IMR-90 (cell line): ENCODE measurements around the gene AKAP7. TPM values are rescaled to one million over a fixed set of nuclear protein-coding genes. Genes with fewer than 3 reads are reported as not detected.

Source experiments
- ATAC-seq: fragments of 200-7000 bp; cut with Tn5 transposase; 2 replicates; pipeline ENCODE4 v1.9.1; 2020; ENCODE audit warnings: low read depth, mild to moderate bottlenecking, moderate library complexity
- BruUV-seq: library from RNA; stranded (reverse); fragments of 400-500 nt; replicated peaks from 2 replicates; lab custom pipeline; 2021; lab: Mats Ljungman, UMichigan
- CTCF ChIA-PET: fragments of 300-600 bp; formaldehyde crosslinking; extraction: SDS; loops from one replicate; lab custom pipeline; 2021; ENCODE audit warnings: antibody characterized with exemption; lab: Yijun Ruan, JAX
- POLR2A ChIA-PET: fragments of 300-600 bp; sonication (Branson Sonifier 250); formaldehyde crosslinking; loops from one replicate; lab custom pipeline; 2022; ENCODE audit warnings: antibody characterized with exemption; ENCODE audit not compliant: unreplicated experiment; lab: Charles Lee
- DNase-seq: peaks from one replicate; pipeline ENCODE4 v3.0.0; 2013
- H2AFZ ChIP-seq: replicated peaks from 2 replicates; pipeline ENCODE3; 2013; ENCODE audit warnings: low read length, mild to moderate bottlenecking; ENCODE audit not compliant: poor library complexity
- H2AK5ac ChIP-seq: 2 replicates; pipeline ENCODE4 v1.6.1; 2013; ENCODE audit warnings: low read depth, low read length, inconsistent platforms
- H2AK9ac ChIP-seq: replicated peaks from 2 replicates; pipeline ENCODE3; 2013; ENCODE audit warnings: mild to moderate bottlenecking, low read depth, low read length, moderate library complexity; ENCODE audit not compliant: poor library complexity
- H2BK120ac ChIP-seq: 2 replicates; pipeline ENCODE4 v1.6.1; 2013; ENCODE audit warnings: low read depth, low read length, inconsistent platforms
- H2BK15ac ChIP-seq: 3 replicates; pipeline ENCODE4 v1.6.1; 2013; ENCODE audit warnings: low read depth, low read length, inconsistent platforms
- H2BK20ac ChIP-seq: 2 replicates; pipeline ENCODE4 v1.6.1; 2013; ENCODE audit warnings: low read depth, mild to moderate bottlenecking, inconsistent platforms, low read length, moderate library complexity
- H2BK5ac ChIP-seq: 2 replicates; pipeline ENCODE4 v1.6.1; 2013; ENCODE audit warnings: mild to moderate bottlenecking, low read depth, low read length, inconsistent platforms; ENCODE audit not compliant: poor library complexity, severe bottlenecking
- H3K14ac ChIP-seq: replicated peaks from 2 replicates; pipeline ENCODE4 v1.6.1; 2013; ENCODE audit warnings: low read depth, low read length, inconsistent platforms
- H3K18ac ChIP-seq: 2 replicates; pipeline ENCODE4 v1.6.1; 2013; ENCODE audit warnings: low read depth, low read length, control low read depth
- H3K23ac ChIP-seq: 2 replicates; pipeline ENCODE4 v1.6.1; 2013; ENCODE audit warnings: low read depth, low read length, inconsistent platforms
- H3K27ac ChIP-seq: 2 replicates; pipeline ENCODE4 v1.5.1; 2013; ENCODE audit warnings: mild to moderate bottlenecking, control low read depth, low read length; ENCODE audit not compliant: insufficient read depth
- H3K27me3 ChIP-seq: 2 replicates; pipeline ENCODE4 v1.6.1; 2013; ENCODE audit warnings: low read length; ENCODE audit not compliant: control insufficient read depth, insufficient read depth
- H3K36me3 ChIP-seq: 2 replicates; pipeline ENCODE4 v1.6.1; 2013; ENCODE audit warnings: low read length, mixed read lengths; ENCODE audit not compliant: control insufficient read depth, insufficient read depth
- H3K4ac ChIP-seq: 2 replicates; pipeline ENCODE4 v1.6.1; 2013; ENCODE audit warnings: low read depth, low read length, inconsistent platforms
- H3K4me1 ChIP-seq: 2 replicates; pipeline ENCODE4 v1.6.1; 2013; ENCODE audit warnings: low read length, mixed read lengths; ENCODE audit not compliant: control insufficient read depth, insufficient read depth
- H3K4me2 ChIP-seq: 2 replicates; pipeline ENCODE4 v1.6.1; 2013; ENCODE audit warnings: low read depth, mild to moderate bottlenecking, control low read depth, low read length, moderate library complexity
- H3K4me3 ChIP-seq: 2 replicates; pipeline ENCODE4 v1.5.1; 2013; ENCODE audit warnings: low read depth, mild to moderate bottlenecking, control low read depth, low read length, moderate library complexity; ENCODE audit not compliant: insufficient read depth
- H3K56ac ChIP-seq: 2 replicates; pipeline ENCODE4 v1.6.1; 2013; ENCODE audit warnings: low read length, inconsistent platforms; ENCODE audit not compliant: insufficient read depth; ENCODE audit errors: extremely low read depth
- H3K79me1 ChIP-seq, 2 experiments: 2 replicates each; pipeline ENCODE4 v1.6.1; 2013; ENCODE audit warnings: low read length in 2 of 2, inconsistent platforms in 1 of 2, low read depth in 1 of 2
- H3K9ac ChIP-seq: 2 replicates; pipeline ENCODE4 v1.6.1; 2013; ENCODE audit warnings: low read depth, low read length, control low read depth
- H3K9me1 ChIP-seq: 2 replicates; pipeline ENCODE4 v1.6.1; 2013; ENCODE audit warnings: low read length, inconsistent platforms; ENCODE audit not compliant: insufficient read depth
- H3K9me3 ChIP-seq: 2 replicates; pipeline ENCODE4 v1.6.1; 2013; ENCODE audit warnings: low read length; ENCODE audit not compliant: control insufficient read depth, insufficient read depth
- H4K20me1 ChIP-seq: 2 replicates; pipeline ENCODE4 v1.6.1; 2013; ENCODE audit warnings: low read length, inconsistent platforms; ENCODE audit not compliant: insufficient read depth
- H4K5ac ChIP-seq: 2 replicates; pipeline ENCODE4 v1.6.1; 2013; ENCODE audit warnings: mild to moderate bottlenecking, low read depth, low read length, control low read depth
- H4K8ac ChIP-seq, 2 experiments: 2 replicates each; pipeline ENCODE4 v1.6.1; 2013; ENCODE audit warnings: low read depth in 2 of 2, low read length in 2 of 2, control low read depth in 1 of 2, inconsistent platforms in 1 of 2
- H4K91ac ChIP-seq: 2 replicates; pipeline ENCODE4 v1.6.1; 2013; ENCODE audit warnings: low read depth, low read length, inconsistent platforms; ENCODE audit not compliant: insufficient read depth
- BHLHE40 ChIP-seq: fragments of 150-350 bp; IDR thresholded peaks from 2 replicates; pipeline ENCODE4 v1.6.1; 2016; ENCODE audit warnings: mild to moderate bottlenecking, low read depth, low read length
- CEBPB ChIP-seq: IDR thresholded peaks from 2 replicates; pipeline ENCODE4 v1.6.1; 2012; ENCODE audit warnings: low read depth, low read length, improper control_type of control experiment
- CHD1 ChIP-seq: IDR thresholded peaks from 2 replicates; pipeline ENCODE4 v1.6.1; 2012; ENCODE audit warnings: low read depth, low read length, improper control_type of control experiment
- ELK1 ChIP-seq: fragments of 150-350 bp; IDR thresholded peaks from 2 replicates; pipeline ENCODE4 v1.6.1; 2016; ENCODE audit warnings: low read depth, mild to moderate bottlenecking, low read length, moderate library complexity, borderline replicate concordance
- FOS ChIP-seq: fragments of 150-350 bp; IDR thresholded peaks from 2 replicates; pipeline ENCODE4 v1.6.1; 2016; ENCODE audit warnings: low read depth, low read length
- MAFK ChIP-seq: IDR thresholded peaks from 2 replicates; pipeline ENCODE4 v1.6.1; 2012; ENCODE audit warnings: low read depth, low read length, improper control_type of control experiment
- MAZ ChIP-seq: IDR thresholded peaks from 2 replicates; pipeline ENCODE4 v1.6.1; 2012; ENCODE audit warnings: low read depth, mild to moderate bottlenecking, low read length, improper control_type of control experiment, moderate library complexity, borderline replicate concordance
- MXI1 ChIP-seq: IDR thresholded peaks from 2 replicates; pipeline ENCODE4 v1.6.1; 2012; ENCODE audit warnings: low read depth, mild to moderate bottlenecking, low read length, moderate library complexity, borderline replicate concordance
- NFE2L2 ChIP-seq: fragments of 150-350 bp; IDR thresholded peaks from 2 replicates; pipeline ENCODE4 v1.6.1; 2016; ENCODE audit warnings: low read depth, mild to moderate bottlenecking, low read length
- POLR2A ChIP-seq: IDR thresholded peaks from 2 replicates; pipeline ENCODE4 v1.6.1; 2012; ENCODE audit warnings: mild to moderate bottlenecking, low read depth, low read length
- RAD21 ChIP-seq: IDR thresholded peaks from 2 replicates; pipeline ENCODE4 v1.6.1; 2012; ENCODE audit warnings: low read length, improper control_type of control experiment
- RCOR1 ChIP-seq: IDR thresholded peaks from 2 replicates; pipeline ENCODE4 v1.6.1; 2012; ENCODE audit warnings: mild to moderate bottlenecking, low read length, improper control_type of control experiment; ENCODE audit not compliant: insufficient replicate concordance
- RFX5 ChIP-seq: IDR thresholded peaks from 2 replicates; pipeline ENCODE4 v1.8.0; 2012; ENCODE audit warnings: low read depth, mild to moderate bottlenecking, low read length, moderate library complexity
- SMC3 ChIP-seq: fragments of 150-350 bp; IDR thresholded peaks from 2 replicates; pipeline ENCODE4 v1.6.1; 2016; ENCODE audit warnings: low read depth, mild to moderate bottlenecking, antibody characterized with exemption, low read length, moderate library complexity
- WGBS, 2 experiments: methylation state at CpG; one replicate each; pipeline versions ENCODE4 v1.1.5 to v1.1.7; 2013; ENCODE audit warnings: missing lambda C conversion rate in 2 of 2; ENCODE audit not compliant: insufficient read length in 1 of 2; ENCODE audit errors: extremely low coverage in 2 of 2; 5-methylcytosine and 5-hydroxymethylcytosine counted together
- dilution Hi-C: fragments of 300-500 bp; cut with HindIII; formaldehyde crosslinking; loops from one replicate; pipeline ENCODE4 v1.14.3; 2018; ENCODE audit warnings: low sequenced_read_pairs; ENCODE audit not compliant: unreplicated experiment
- in situ Hi-C: fragments of 300-500 bp; cut with MboI; formaldehyde crosslinking; loops from 3 replicates; pipeline ENCODE4 v1.14.3; 2019; ENCODE audit warnings: low sequenced_read_pairs, inconsistent platforms, mixed read lengths
- intact Hi-C: fragments of 100-400 bp; cut with micrococcal nuclease; formaldehyde crosslinking; loops from 2 replicates; pipeline ENCODE4 v1.10.0; 2022
- polyA plus RNA-seq, 3 experiments: library from polyadenylated mRNA; depleted of rRNA; stranded (reverse); fragments of >200 nt; gene quantifications; 2 replicates each; pipeline ENCODE4 v1.2.3, GENCODE V29; 2012; ENCODE audit warnings: low replicate concordance in 1 of 3
- total RNA-seq: library from RNA; depleted of rRNA; stranded (reverse); fragments of >200 nt; gene quantifications from 2 replicates; pipeline ENCODE4 v1.2.3, GENCODE V29; 2012
- TF ChIP-seq, protein P1 (sequence below): fragments of 150-350 bp; IDR thresholded peaks from 2 replicates; pipeline ENCODE4 v1.6.1; 2017; ENCODE audit warnings: mild to moderate bottlenecking, antibody characterized with exemption, low read length, low read depth
- TF ChIP-seq, protein P2 (sequence below): conservative IDR thresholded peaks from 2 replicates; pipeline ENCODE4 v1.5.1; 2012; ENCODE audit warnings: mild to moderate bottlenecking, low read depth, low read length, improper control_type of control experiment

The AKAP7 gene
- total and polyA plus RNA-seq, 2 of the 4 experiments (the other 2 are of a cell fraction) = 0.54 to 1.1 TPM

GRCh38 chr6:131293472-131293911, 158.2 kb downstream of the AKAP7 start:
- no peak overlapping the region for H2AK5ac ChIP-seq
- TF ChIP-seq RFX5 (no peak), RCOR1 (no peak), POLR2A (no peak), CEBPB (no peak), NFE2L2 (no peak), SMC3 (no peak), CHD1 (no peak), MXI1 (no peak), ELK1 (no peak), RAD21 (no peak), MAFK (no peak), FOS (no peak), BHLHE40 (no peak), MAZ (no peak)
- TF ChIP-seq, protein P1, sequence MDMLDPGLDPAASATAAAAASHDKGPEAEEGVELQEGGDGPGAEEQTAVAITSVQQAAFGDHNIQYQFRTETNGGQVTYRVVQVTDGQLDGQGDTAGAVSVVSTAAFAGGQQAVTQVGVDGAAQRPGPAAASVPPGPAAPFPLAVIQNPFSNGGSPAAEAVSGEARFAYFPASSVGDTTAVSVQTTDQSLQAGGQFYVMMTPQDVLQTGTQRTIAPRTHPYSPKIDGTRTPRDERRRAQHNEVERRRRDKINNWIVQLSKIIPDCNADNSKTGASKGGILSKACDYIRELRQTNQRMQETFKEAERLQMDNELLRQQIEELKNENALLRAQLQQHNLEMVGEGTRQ = no peak
- TF ChIP-seq, protein P2, sequence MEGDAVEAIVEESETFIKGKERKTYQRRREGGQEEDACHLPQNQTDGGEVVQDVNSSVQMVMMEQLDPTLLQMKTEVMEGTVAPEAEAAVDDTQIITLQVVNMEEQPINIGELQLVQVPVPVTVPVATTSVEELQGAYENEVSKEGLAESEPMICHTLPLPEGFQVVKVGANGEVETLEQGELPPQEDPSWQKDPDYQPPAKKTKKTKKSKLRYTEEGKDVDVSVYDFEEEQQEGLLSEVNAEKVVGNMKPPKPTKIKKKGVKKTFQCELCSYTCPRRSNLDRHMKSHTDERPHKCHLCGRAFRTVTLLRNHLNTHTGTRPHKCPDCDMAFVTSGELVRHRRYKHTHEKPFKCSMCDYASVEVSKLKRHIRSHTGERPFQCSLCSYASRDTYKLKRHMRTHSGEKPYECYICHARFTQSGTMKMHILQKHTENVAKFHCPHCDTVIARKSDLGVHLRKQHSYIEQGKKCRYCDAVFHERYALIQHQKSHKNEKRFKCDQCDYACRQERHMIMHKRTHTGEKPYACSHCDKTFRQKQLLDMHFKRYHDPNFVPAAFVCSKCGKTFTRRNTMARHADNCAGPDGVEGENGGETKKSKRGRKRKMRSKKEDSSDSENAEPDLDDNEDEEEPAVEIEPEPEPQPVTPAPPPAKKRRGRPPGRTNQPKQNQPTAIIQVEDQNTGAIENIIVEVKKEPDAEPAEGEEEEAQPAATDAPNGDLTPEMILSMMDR = no peak
- H3K27ac ChIP-seq = no peak overlapping the region
- no peak overlapping the region for H4K8ac ChIP-seq
- no peaks in the 10 kb centered on the region for H3K79me1 ChIP-seq
- H2AFZ ChIP-seq = no peak overlapping the region
- H2BK15ac ChIP-seq = no peak overlapping the region
- no peak overlapping the region for H3K4ac ChIP-seq
- no peak overlapping the region for H3K14ac ChIP-seq
- intact Hi-C loops = no loop called here
- H3K36me3 ChIP-seq = no peaks in the 10 kb centered on the region
- no peak overlapping the region for H2AK9ac ChIP-seq
- no peaks in the 10 kb centered on the region for H3K9me3 ChIP-seq
- no peak overlapping the region for H4K5ac ChIP-seq
- dilution Hi-C loops = no loop called here
- in situ Hi-C loops = no loop called here
- H3K18ac ChIP-seq = no peak overlapping the region
- no peaks in the 10 kb centered on the region for H3K9me1 ChIP-seq
- WGBS, 2 experiments = no CpG with 5 or more reads among the region's 3 CpGs
- no TSS peak for BruUV-seq
- H3K23ac ChIP-seq = no peak overlapping the region
- no peak overlapping the region for H2BK5ac ChIP-seq
- ChIA-PET CTCF (no interaction called here), POLR2A (interaction anchor here (0.6 kb wide), 1 partner anchor 11 kb away, joined by 5 read pairs; no protein-coding TSS in a partner anchor)
- ATAC-seq (no peak), DNase-seq (no peak)
- H2BK20ac ChIP-seq = no peak overlapping the region
- H3K4me1 ChIP-seq = no peaks in the 10 kb centered on the region
- H3K56ac ChIP-seq = no peak overlapping the region
- no peak overlapping the region for H4K91ac ChIP-seq
- H2BK120ac ChIP-seq = no peak overlapping the region
- no peaks in the 10 kb centered on the region for H3K27me3 ChIP-seq
- no peaks in the 10 kb centered on the region for H4K20me1 ChIP-seq
- no peak overlapping the region for H3K4me3 ChIP-seq
- no peak overlapping the region for H3K9ac ChIP-seq
- no peak overlapping the region for H3K4me2 ChIP-seq
